GM18873 (cell line): Measurements from ENCODE around the gene CDH26.

ENCODE experiments used
- ATAC-seq: cut with Tn5 transposase; IDR thresholded peaks from one replicate; pipeline ENCODE4 v1.9.1; 2021; ENCODE audit warnings: mild to moderate bottlenecking, moderate library complexity, moderate number of reproducible peaks; ENCODE audit not compliant: unreplicated experiment, low FRiP score

CDH26 gene

GRCh38 chr20:59977086-59977485, 18.9 kb downstream of the CDH26 start:
- no peak for ATAC-seq

- ATAC-seq: no peak
Observed at GRCh38 chr20:59983076-59983475, 24.9 kb downstream of the CDH26 start.

GRCh38 chr20:59984541-59984940, 26.3 kb downstream of the CDH26 start:
- ATAC-seq: no peak

GRCh38 chr20:59985164-59985563, 26.9 kb downstream of the CDH26 start:
- no peak for ATAC-seq

GRCh38 chr20:59985864-59986263, 27.6 kb downstream of the CDH26 start:
- ATAC-seq: no peak

GRCh38 chr20:59987135-59987534, 28.9 kb downstream of the CDH26 start:
- ATAC-seq: no peak

- ATAC-seq: no peak
Observed at GRCh38 chr20:59988141-59988540, 29.9 kb downstream of the CDH26 start.

GRCh38 chr20:59992526-59993084, 34.4 kb downstream of the CDH26 start:
- no peak for ATAC-seq

- no peak for ATAC-seq
Observed at GRCh38 chr20:59993736-59994430, 35.7 kb downstream of the CDH26 start.

- ATAC-seq: no peak
Observed at GRCh38 chr20:59994697-59995122, 36.5 kb downstream of the CDH26 start.

GRCh38 chr20:59996108-59996507, 37.9 kb downstream of the CDH26 start:
- ATAC-seq: no peak

GRCh38 chr20:59997896-59998295, 39.7 kb downstream of the CDH26 start:
- no peak for ATAC-seq

- no peak for ATAC-seq
Observed at GRCh38 chr20:59999502-59999901, 41.3 kb downstream of the CDH26 start.

GRCh38 chr20:60000271-60001042, 42.2 kb downstream of the CDH26 start:
- ATAC-seq: no peak

- ATAC-seq: no peak
Observed at GRCh38 chr20:60001108-60001507, 42.9 kb downstream of the CDH26 start.

GRCh38 chr20:60003776-60004175, 45.6 kb downstream of the CDH26 start:
- no peak for ATAC-seq

GRCh38 chr20:60006261-60006660, 48.0 kb downstream of the CDH26 start:
- ATAC-seq: no peak

- no peak for ATAC-seq
Observed at GRCh38 chr20:60007464-60007863, 49.2 kb downstream of the CDH26 start.

GRCh38 chr20:60008130-60008808, 50.0 kb downstream of the CDH26 start:
- no peak for ATAC-seq

GRCh38 chr20:60009318-60009717, 51.1 kb downstream of the CDH26 start:
- no peak for ATAC-seq
